MCF 10A (cell line): Measurements from ENCODE around the gene LRTM2. TPM values are rescaled to one million over a fixed set of nuclear protein-coding genes. Genes with fewer than 3 reads are reported as not detected.

ENCODE experiments used
- BruUV-seq: library from RNA; stranded (reverse); fragments of 400-500 nt; replicated peaks from 2 replicates; lab custom pipeline; 2021; lab: Mats Ljungman, UMichigan
- CTCF ChIA-PET: fragments of 300-600 bp; sonication (Branson Sonifier 250); formaldehyde crosslinking; extraction: SDS; loops from one replicate; lab custom pipeline; 2021; ENCODE audit warnings: antibody characterized with exemption, inconsistent platforms; lab: Yijun Ruan, JAX
- POLR2A ChIA-PET: fragments of 300-600, 350-650 bp; sonication (Branson Sonifier 250); formaldehyde crosslinking; extraction: SDS; loops from one replicate; lab custom pipeline; 2020; ENCODE audit warnings: antibody characterized with exemption, inconsistent platforms; lab: Yijun Ruan, JAX
- DNase-seq: peaks from one replicate; pipeline ENCODE4 v3.0.0-alpha.2; 2018; ENCODE audit not compliant: unreplicated experiment
- H3K27ac Mint-ChIP-seq: one replicate; pipeline ENCODE4 v1.8.0; 2022; ENCODE audit warnings: mild to moderate bottlenecking, low read depth, mixed read lengths; ENCODE audit not compliant: unreplicated experiment
- H3K27me3 Mint-ChIP-seq: one replicate; pipeline ENCODE4 v1.8.0; 2022; ENCODE audit warnings: mixed read lengths; ENCODE audit not compliant: insufficient read depth, unreplicated experiment
- H3K36me3 Mint-ChIP-seq: one replicate; pipeline ENCODE4 v1.8.0; 2022; ENCODE audit warnings: mild to moderate bottlenecking, moderate library complexity, mixed read lengths; ENCODE audit not compliant: insufficient read depth, unreplicated experiment
- H3K4me1 Mint-ChIP-seq: one replicate; pipeline ENCODE4 v1.8.0; 2022; ENCODE audit warnings: mixed read lengths; ENCODE audit not compliant: insufficient read depth, unreplicated experiment
- H3K4me3 Mint-ChIP-seq: one replicate; pipeline ENCODE4 v1.8.0; 2022; ENCODE audit warnings: mild to moderate bottlenecking, moderate library complexity, mixed read lengths; ENCODE audit not compliant: unreplicated experiment
- H3K9me3 Mint-ChIP-seq: one replicate; pipeline ENCODE4 v1.8.0; 2022; ENCODE audit warnings: mixed read lengths; ENCODE audit not compliant: unreplicated experiment
- CTCF ChIP-seq: fragments of 200-600 bp; IDR thresholded peaks from one replicate; pipeline ENCODE4 v1.8.0; 2022; ENCODE audit warnings: antibody characterized with exemption, mild to moderate bottlenecking; ENCODE audit not compliant: unreplicated experiment
- intact Hi-C: fragments of 100-400 bp; cut with micrococcal nuclease; formaldehyde crosslinking; loops from 2 replicates; pipeline ENCODE4 v1.14.1; 2022
- total RNA-seq: library from RNA; stranded (reverse); gene quantifications from 2 replicates; pipeline ENCODE4 v1.2.3, GENCODE V29; 2022

Gene LRTM2
- total RNA-seq, 1 experiment from 2014 or later: not detected

DNA sequence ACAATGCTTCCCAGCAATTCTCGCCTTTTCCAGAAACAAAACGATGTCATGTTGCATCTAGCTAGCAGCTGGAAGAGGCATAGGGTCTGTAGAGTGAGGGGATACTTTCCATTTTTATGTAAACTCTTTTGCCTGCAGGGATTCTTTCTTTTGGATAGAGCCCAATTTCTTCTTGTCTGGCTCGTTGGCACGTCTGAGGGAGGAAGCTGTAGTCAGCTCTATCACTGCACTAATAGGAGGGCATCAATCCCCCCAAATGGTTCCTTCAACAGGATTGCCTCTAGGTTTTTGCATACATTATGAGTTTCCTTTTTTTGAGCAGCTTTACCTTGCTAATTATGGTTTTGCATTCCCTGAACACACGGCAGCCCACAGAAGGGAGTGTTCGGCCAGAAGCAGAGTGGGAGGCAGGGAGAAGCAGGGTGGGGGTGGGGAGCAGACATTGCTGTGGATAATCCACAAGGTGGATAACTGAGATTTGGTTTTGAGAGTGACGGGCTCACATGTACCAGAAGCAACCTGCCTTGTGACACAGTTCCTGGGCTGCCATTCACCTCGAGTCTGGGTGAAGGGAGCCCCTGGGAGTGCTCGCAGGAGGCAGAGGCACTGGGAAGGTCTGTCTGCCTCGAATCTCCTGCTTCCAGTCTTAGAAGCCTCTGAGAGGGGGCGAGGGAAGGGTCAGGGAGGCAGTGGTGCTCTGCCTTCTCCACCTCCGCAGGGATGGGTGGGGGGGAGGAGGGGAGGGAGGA is 24.5 kb downstream of the LRTM2 start:
- intact Hi-C loops: no loop called here
- peaks cover 70% of the 10 kb centered on the region for H3K27me3 Mint-ChIP-seq
- no peaks in the 10 kb centered on the region for H3K9me3 Mint-ChIP-seq
- no peaks in the 10 kb centered on the region for H3K36me3 Mint-ChIP-seq
- H3K4me3 Mint-ChIP-seq: no peak overlapping the region
- no peak overlapping the region for H3K27ac Mint-ChIP-seq
- no TSS peak for BruUV-seq
- DNase-seq: no peak
- no peaks in the 10 kb centered on the region for H3K4me1 Mint-ChIP-seq
- TF ChIP-seq CTCF: no peak
- ChIA-PET POLR2A (no interaction called here), CTCF (interaction anchor here (0.5 kb wide), 1 partner anchor 90 kb away, joined by 3 read pairs; no protein-coding TSS in a partner anchor)

DNA sequence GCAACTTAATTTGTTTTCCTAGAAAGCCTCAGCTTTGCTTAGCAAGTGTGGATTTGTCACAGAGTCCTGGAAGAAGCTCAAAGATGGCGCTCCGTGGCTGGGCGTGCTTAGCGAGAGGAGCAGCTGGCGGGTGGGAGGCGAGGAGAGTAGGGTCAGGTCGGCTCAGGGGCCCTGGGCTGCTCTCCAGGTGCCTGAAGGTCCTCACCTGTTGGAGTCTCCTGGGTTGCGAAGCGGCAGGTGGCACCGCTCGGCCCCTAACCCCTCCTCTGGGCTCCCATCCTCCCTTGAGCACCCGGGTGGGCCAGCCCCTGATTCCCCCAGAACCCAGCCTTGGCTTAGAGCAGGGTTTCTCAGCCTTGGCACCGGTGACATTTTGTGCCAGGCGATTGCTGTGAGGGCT is 25.1 kb downstream of the LRTM2 start:
- no peaks in the 10 kb centered on the region for H3K36me3 Mint-ChIP-seq
- intact Hi-C loops: no loop called here
- TF ChIP-seq CTCF: no peak
- H3K4me3 Mint-ChIP-seq: no peak overlapping the region
- peaks cover 69% of the 10 kb centered on the region for H3K27me3 Mint-ChIP-seq
- H3K27ac Mint-ChIP-seq: no peak overlapping the region
- H3K4me1 Mint-ChIP-seq: no peaks in the 10 kb centered on the region
- BruUV-seq: no TSS peak
- CTCF ChIA-PET: no interaction called here
- no peak for DNase-seq
- H3K9me3 Mint-ChIP-seq: no peaks in the 10 kb centered on the region
- POLR2A ChIA-PET: no interaction called here

DNA sequence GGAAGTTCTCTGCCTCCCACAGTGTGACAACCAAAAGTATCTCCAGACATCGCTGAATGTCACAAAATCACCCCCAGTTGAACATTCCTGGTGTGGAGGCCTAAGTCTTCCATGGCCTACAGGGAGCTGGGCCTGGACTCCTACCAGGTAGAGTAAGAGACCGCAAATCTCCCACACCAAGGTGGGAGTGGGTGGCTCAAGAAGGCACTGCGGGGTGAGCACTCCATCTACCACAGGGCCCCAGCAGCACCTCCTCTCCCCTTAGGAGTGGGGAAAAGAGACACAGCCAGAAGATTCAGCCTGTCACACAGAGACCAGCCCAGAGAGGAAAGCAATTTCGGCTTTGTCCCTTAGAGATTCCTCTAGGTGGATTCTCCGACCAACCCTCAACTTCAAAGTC is 25.5 kb downstream of the LRTM2 start:
- TF ChIP-seq CTCF: no peak
- no TSS peak for BruUV-seq
- peaks cover 64% of the 10 kb centered on the region for H3K27me3 Mint-ChIP-seq
- H3K27ac Mint-ChIP-seq: no peak overlapping the region
- no peak for DNase-seq
- H3K36me3 Mint-ChIP-seq: no peaks in the 10 kb centered on the region
- ChIA-PET POLR2A (no interaction called here), CTCF (no interaction called here)
- H3K9me3 Mint-ChIP-seq: no peaks in the 10 kb centered on the region
- intact Hi-C loops: no loop called here
- no peak overlapping the region for H3K4me3 Mint-ChIP-seq
- no peaks in the 10 kb centered on the region for H3K4me1 Mint-ChIP-seq

DNA sequence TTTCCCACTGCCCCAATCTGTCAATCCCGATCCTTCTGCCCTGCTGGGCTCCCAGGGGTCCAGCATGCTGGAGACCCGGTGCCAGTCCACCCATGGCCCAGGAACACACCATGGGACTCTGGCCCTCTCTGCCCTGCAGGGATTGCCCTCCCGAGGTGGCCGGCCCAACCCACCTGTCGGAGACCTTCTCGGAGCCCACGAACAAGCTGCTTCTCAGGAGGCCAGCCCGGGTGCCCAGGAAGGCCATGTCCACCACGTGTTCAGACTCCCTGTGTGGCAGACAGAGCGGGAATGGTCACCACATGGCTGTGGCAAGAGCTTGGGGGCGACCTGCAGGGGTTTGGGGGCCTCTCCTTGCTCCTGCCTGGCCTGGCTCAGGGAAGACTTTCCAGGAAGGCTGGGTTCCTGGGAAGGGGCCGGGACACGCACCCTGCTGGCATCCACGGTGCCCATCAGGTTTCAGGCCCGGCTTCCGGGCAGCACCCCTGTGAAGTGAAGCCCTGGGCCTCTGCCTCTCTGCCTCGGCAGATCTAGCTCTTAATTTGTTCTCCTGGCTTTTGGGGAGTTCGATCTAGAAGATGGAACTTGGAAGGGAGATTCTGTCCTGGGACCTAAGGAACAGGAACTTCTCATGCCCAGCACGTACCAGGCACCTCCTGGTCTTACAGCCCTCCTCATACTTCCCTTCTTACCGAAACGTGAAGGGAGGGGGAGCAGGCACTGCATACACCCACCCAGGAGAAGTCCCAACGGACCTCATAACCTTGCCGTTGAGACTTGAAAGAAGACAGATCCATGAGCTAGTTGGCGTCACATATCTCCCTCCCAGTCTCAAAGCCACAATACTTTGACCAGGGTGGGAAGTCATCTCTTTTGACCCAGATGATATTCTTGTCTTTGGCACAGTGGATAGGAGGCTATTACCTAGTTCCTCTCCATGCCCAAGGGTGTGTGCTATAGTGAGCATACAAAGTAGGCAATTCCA is 26.3 kb downstream of the LRTM2 start:
- intact Hi-C loops: no loop called here
- no peak overlapping the region for H3K27ac Mint-ChIP-seq
- no peak for TF ChIP-seq CTCF
- H3K36me3 Mint-ChIP-seq: no peaks in the 10 kb centered on the region
- H3K9me3 Mint-ChIP-seq: no peaks in the 10 kb centered on the region
- H3K4me1 Mint-ChIP-seq: peaks cover 8% of the 10 kb centered on the region
- no peak overlapping the region for H3K4me3 Mint-ChIP-seq
- no peak for DNase-seq
- peaks cover 56% of the 10 kb centered on the region for H3K27me3 Mint-ChIP-seq
- no TSS peak for BruUV-seq
- CTCF ChIA-PET: no interaction called here
- POLR2A ChIA-PET: no interaction called here
